ENCODE measurements around the gene FOXO3. TPM values are rescaled to one million over a fixed set of nuclear protein-coding genes. Genes with fewer than 3 reads are reported as not detected.

FOXO3 gene
- total and polyA plus RNA-seq, 2 of the 13 experiments (the other 11 are each of a cell fraction or from before 2014, with no cell fraction given), result 16.0 to 22.5 TPM

GRCh38 chr6:108612852-108613251 is 52.1 kb downstream of the FOXO3 start:
- Histone ChIP-seq H3K4me2 (ENCODE audit: low read depth, low read length) (no peak overlapping the region), H2AFZ (ENCODE audit: low read length) (no peak overlapping the region), H4K20me1 (ENCODE audit: insufficient read depth, low read length) (peaks cover 37% of the 10 kb centered on the region), H3K9ac (ENCODE audit: insufficient read depth, low read depth, low read length) (no peak overlapping the region), H3K4me3 (replicated peaks in 1 of 3; ENCODE audit: insufficient read depth in 1 of 3, low read depth in 2 of 3, low read length in 3 of 3) (no peak overlapping the region), H3K36me3 (replicated peaks in 1 of 2; ENCODE audit: control insufficient read depth in 1 of 2, insufficient read depth in 2 of 2, low read length in 2 of 2) (0 out of 5 replicates have a peak, but pooled peaks cover 0 to 9% of the 10 kb centered on the region in 2 experiments), H3K4me1 (ENCODE audit: insufficient read depth, low read length) (peaks cover 21% of the 10 kb centered on the region), H3K9me3 (ENCODE audit: low read length) (peaks cover 3% of the 10 kb centered on the region; the same call in 1 of the 2 replicates), H3K27me3 (ENCODE audit: control insufficient read depth in 1 of 2, insufficient read depth in 2 of 2, low read length in 2 of 2) (no peaks in the 10 kb centered on the region), H3K79me2 (ENCODE audit: insufficient read depth, low read length) (peaks cover 82% of the 10 kb centered on the region), H3K27ac (ENCODE audit: extremely low read length, insufficient read depth, low read length) (no peak overlapping the region)
- ChIA-PET CTCF (ENCODE audit: low intra/inter-chr PET ratio, low total read pairs) (no interaction called here), POLR2A (no interaction called here)
- no TSS peak for BruUV-seq (replicated peaks)
- TF ChIP-seq IRX3 (CRISPR knock-in tag; IDR thresholded peaks at IDR 0.05; ENCODE audit: borderline replicate concordance, low read depth), result no peak
- DNase-seq (ENCODE audit: low spot score) (no peak), ATAC-seq (no peak), FAIRE-seq (no peak)
- in situ Hi-C loops (cut with HindIII; ENCODE audit: extremely low pct_ligation_motif_present, low pct_unique_long_range_greater_than_20kb), result no loop called here
- intact Hi-C loops (cut with micrococcal nuclease; ENCODE audit: unreplicated experiment), result no loop called here

DNA sequence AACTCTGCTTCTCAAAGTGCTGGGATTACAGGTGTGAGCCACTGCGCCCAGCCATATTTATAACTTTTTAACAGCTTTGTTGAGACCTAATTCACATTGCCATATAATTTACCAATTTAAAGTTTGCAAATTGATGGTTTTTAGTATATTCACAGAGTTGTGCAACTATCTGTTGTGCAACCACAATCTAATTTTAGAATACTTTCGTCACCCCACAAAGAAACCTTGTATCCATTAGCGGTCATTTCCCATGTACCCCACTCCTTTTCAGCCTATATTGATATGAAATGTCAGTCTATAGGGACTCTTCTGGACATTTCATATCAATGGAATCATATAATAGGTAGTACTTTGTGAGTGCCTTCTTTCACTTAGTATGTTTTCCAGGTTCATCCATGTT is 55.8 kb downstream of the FOXO3 start:
- Histone ChIP-seq H4K20me1 (ENCODE audit: insufficient read depth, low read length) (peaks cover 40% of the 10 kb centered on the region), H3K27me3 (ENCODE audit: control insufficient read depth in 1 of 2, insufficient read depth in 2 of 2, low read length in 2 of 2) (no peaks in the 10 kb centered on the region), H3K4me3 (replicated peaks in 1 of 3; ENCODE audit: insufficient read depth in 1 of 3, low read depth in 2 of 3, low read length in 3 of 3) (no peak overlapping the region), H3K9me3 (ENCODE audit: low read length) (peaks cover 3% of the 10 kb centered on the region; the same call in 1 of the 2 replicates), H3K79me2 (ENCODE audit: insufficient read depth, low read length) (peaks cover 87% of the 10 kb centered on the region), H3K27ac (ENCODE audit: extremely low read length, insufficient read depth, low read length) (no peak overlapping the region), H2AFZ (ENCODE audit: low read length) (no peak overlapping the region), H3K4me1 (ENCODE audit: insufficient read depth, low read length) (no peaks in the 10 kb centered on the region), H3K9ac (ENCODE audit: insufficient read depth, low read depth, low read length) (no peak overlapping the region), H3K36me3 (replicated peaks in 1 of 2; ENCODE audit: control insufficient read depth in 1 of 2, insufficient read depth in 2 of 2, low read length in 2 of 2) (peaks cover 2 to 11% of the 10 kb centered on the region in 2 experiments; a peak in 2 of 5 replicates), H3K4me2 (ENCODE audit: low read depth, low read length) (no peak overlapping the region)
- FAIRE-seq, result no peak
- DNase-seq (ENCODE audit: low spot score), result no peak
- TF ChIP-seq CEBPB (IDR thresholded peaks at IDR 0.05; ENCODE audit: borderline replicate concordance, low read depth, low read length), result peak; percentile 70
- no peak for TF ChIP-seq SRY (CRISPR knock-in tag; IDR thresholded peaks at IDR 0.05)
- ATAC-seq, result no peak
- ChIA-PET POLR2A (no interaction called here), CTCF (ENCODE audit: low intra/inter-chr PET ratio, low total read pairs) (no interaction called here)
- intact Hi-C loops (cut with micrococcal nuclease; ENCODE audit: unreplicated experiment) (no loop called here), in situ Hi-C loops (cut with HindIII; ENCODE audit: extremely low pct_ligation_motif_present, low pct_unique_long_range_greater_than_20kb) (no loop called here)
- WGBS (ENCODE audit: low lambda C conversion rate), result 98% methylated on average over 3 of the region's 3 CpGs
- no TSS peak for BruUV-seq (replicated peaks)
